ENCODE data around the gene ATF6.

The ATF6 gene

GRCh38 chr1:161921990-161922389, 155.9 kb downstream of the ATF6 start:
- H3K4me3 ChIP-seq (ENCODE audit: low read length in 2 of 2) = no peak overlapping the region
- H3K36me3 ChIP-seq (ENCODE audit: control insufficient read depth in 2 of 2, insufficient read depth in 2 of 2, low read length in 2 of 2) = peaks cover 0 to 3% of the 10 kb centered on the region in 2 donors
- no peak overlapping the region for H3K27ac ChIP-seq (ENCODE audit: low read depth in 2 of 2, low read length in 2 of 2)

GRCh38 chr1:161928056-161928455, 161.9 kb downstream of the ATF6 start:
- Histone ChIP-seq H3K27me3 (ENCODE audit: control insufficient read depth in 2 of 2, insufficient read depth in 2 of 2, low read length in 2 of 2) (no peaks in the 10 kb centered on the region), H3K9me3 (ENCODE audit: control insufficient read depth in 2 of 2, low read length in 2 of 2) (no peaks in the 10 kb centered on the region), H3K4me1 (ENCODE audit: control insufficient read depth in 2 of 2, insufficient read depth in 2 of 2, low read length in 2 of 2) (no peaks in the 10 kb centered on the region), H3K4me3 (ENCODE audit: low read length in 2 of 2) (no peak overlapping the region), H3K36me3 (ENCODE audit: control insufficient read depth in 2 of 2, insufficient read depth in 2 of 2, low read length in 2 of 2) (no peaks in the 10 kb centered on the region), H3K9ac (ENCODE audit: low read depth in 1 of 2, low read length in 2 of 2) (no peak overlapping the region), H3K27ac (ENCODE audit: low read depth in 2 of 2, low read length in 2 of 2) (no peak overlapping the region)

More at GRCh38 chr1:161921990-161922389, 155.9 kb downstream of the ATF6 start:
- Histone ChIP-seq H3K9ac (ENCODE audit: low read depth in 1 of 2, low read length in 2 of 2) (no peak overlapping the region), H3K9me3 (ENCODE audit: control insufficient read depth in 2 of 2, low read length in 2 of 2) (no peaks in the 10 kb centered on the region), H3K4me1 (ENCODE audit: control insufficient read depth in 2 of 2, insufficient read depth in 2 of 2, low read length in 2 of 2) (no peaks in the 10 kb centered on the region), H3K27me3 (ENCODE audit: control insufficient read depth in 2 of 2, insufficient read depth in 2 of 2, low read length in 2 of 2) (no peaks in the 10 kb centered on the region)

GRCh38 chr1:161929137-161929536, 163.0 kb downstream of the ATF6 start:
- Histone ChIP-seq H3K9me3 (ENCODE audit: control insufficient read depth in 2 of 2, low read length in 2 of 2) (no peaks in the 10 kb centered on the region), H3K4me3 (ENCODE audit: low read length in 2 of 2) (no peak overlapping the region), H3K9ac (ENCODE audit: low read depth in 1 of 2, low read length in 2 of 2) (no peak overlapping the region), H3K27me3 (ENCODE audit: control insufficient read depth in 2 of 2, insufficient read depth in 2 of 2, low read length in 2 of 2) (no peaks in the 10 kb centered on the region), H3K36me3 (ENCODE audit: control insufficient read depth in 2 of 2, insufficient read depth in 2 of 2, low read length in 2 of 2) (no peaks in the 10 kb centered on the region), H3K27ac (ENCODE audit: low read depth in 2 of 2, low read length in 2 of 2) (no peak overlapping the region), H3K4me1 (ENCODE audit: control insufficient read depth in 2 of 2, insufficient read depth in 2 of 2, low read length in 2 of 2) (no peaks in the 10 kb centered on the region)

DNA sequence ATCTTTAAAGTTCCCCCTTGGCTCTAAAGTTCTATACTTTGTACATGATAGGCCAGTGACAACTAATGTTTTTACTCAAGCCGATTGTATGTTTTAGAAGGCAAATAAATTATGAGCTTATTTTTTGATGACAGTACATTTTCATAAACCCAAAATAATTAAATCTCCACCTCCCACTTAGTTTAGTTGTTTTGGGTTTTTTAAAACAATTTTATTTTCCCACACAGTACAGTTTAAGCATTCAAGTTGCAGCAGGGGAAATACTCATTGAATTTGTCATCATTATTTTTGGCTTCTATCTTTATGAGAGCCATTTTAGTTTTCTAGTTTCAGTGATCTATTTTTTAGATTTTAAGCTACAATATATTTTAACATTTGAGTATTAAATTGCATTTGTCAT, 163.9 kb downstream of the ATF6 start:
- Histone ChIP-seq H3K36me3 (ENCODE audit: control insufficient read depth in 2 of 2, insufficient read depth in 2 of 2, low read length in 2 of 2) (no peaks in the 10 kb centered on the region), H3K27me3 (ENCODE audit: control insufficient read depth in 2 of 2, insufficient read depth in 2 of 2, low read length in 2 of 2) (no peaks in the 10 kb centered on the region), H3K9me3 (ENCODE audit: control insufficient read depth in 2 of 2, low read length in 2 of 2) (no peaks in the 10 kb centered on the region), H3K4me3 (ENCODE audit: low read length in 2 of 2) (no peak overlapping the region), H3K4me1 (ENCODE audit: control insufficient read depth in 2 of 2, insufficient read depth in 2 of 2, low read length in 2 of 2) (no peaks in the 10 kb centered on the region), H3K9ac (ENCODE audit: low read depth in 1 of 2, low read length in 2 of 2) (no peak overlapping the region), H3K27ac (ENCODE audit: low read depth in 2 of 2, low read length in 2 of 2) (no peak overlapping the region)

DNA sequence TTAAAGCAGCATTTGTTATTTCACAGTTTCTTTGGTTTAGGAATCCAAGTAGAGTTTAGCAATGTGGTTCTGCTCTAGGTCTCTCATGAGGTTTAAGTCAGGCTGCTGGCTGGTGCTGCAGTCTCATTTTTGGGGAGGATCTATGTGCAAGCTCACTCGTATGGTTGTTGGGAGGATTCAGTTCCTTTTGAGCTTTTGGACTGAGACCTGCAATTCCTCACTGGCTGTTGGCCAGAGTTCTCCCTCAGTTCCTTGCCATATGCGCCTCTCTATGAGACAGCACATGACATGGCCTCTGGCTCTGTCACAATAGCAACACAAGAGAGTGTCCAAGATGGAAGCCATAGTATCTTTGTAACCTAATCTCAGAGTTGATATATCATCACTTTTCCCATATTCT, 166.5 kb downstream of the ATF6 start:
- no peak overlapping the region for H3K4me3 ChIP-seq (ENCODE audit: low read length in 2 of 2)
- H3K9ac ChIP-seq (ENCODE audit: low read depth in 1 of 2, low read length in 2 of 2) = no peak overlapping the region
- H3K4me1 ChIP-seq (ENCODE audit: control insufficient read depth in 2 of 2, insufficient read depth in 2 of 2, low read length in 2 of 2) = no peaks in the 10 kb centered on the region
- H3K27ac ChIP-seq (ENCODE audit: low read depth in 2 of 2, low read length in 2 of 2) = no peak overlapping the region
- no peaks in the 10 kb centered on the region for H3K27me3 ChIP-seq (ENCODE audit: control insufficient read depth in 2 of 2, insufficient read depth in 2 of 2, low read length in 2 of 2)
- no peaks in the 10 kb centered on the region for H3K36me3 ChIP-seq (ENCODE audit: control insufficient read depth in 2 of 2, insufficient read depth in 2 of 2, low read length in 2 of 2)
- H3K9me3 ChIP-seq (ENCODE audit: control insufficient read depth in 2 of 2, low read length in 2 of 2) = no peaks in the 10 kb centered on the region

- Histone ChIP-seq H3K4me3 (ENCODE audit: low read length in 2 of 2) (no peak overlapping the region), H3K27me3 (ENCODE audit: control insufficient read depth in 2 of 2, insufficient read depth in 2 of 2, low read length in 2 of 2) (no peaks in the 10 kb centered on the region), H3K36me3 (ENCODE audit: control insufficient read depth in 2 of 2, insufficient read depth in 2 of 2, low read length in 2 of 2) (no peaks in the 10 kb centered on the region), H3K4me1 (ENCODE audit: control insufficient read depth in 2 of 2, insufficient read depth in 2 of 2, low read length in 2 of 2) (no peaks in the 10 kb centered on the region), H3K9ac (ENCODE audit: low read depth in 1 of 2, low read length in 2 of 2) (no peak overlapping the region), H3K27ac (ENCODE audit: low read depth in 2 of 2, low read length in 2 of 2) (no peak overlapping the region), H3K9me3 (ENCODE audit: control insufficient read depth in 2 of 2, low read length in 2 of 2) (no peaks in the 10 kb centered on the region)
Observed at GRCh38 chr1:161933592-161934588, 167.8 kb downstream of the ATF6 start.

DNA sequence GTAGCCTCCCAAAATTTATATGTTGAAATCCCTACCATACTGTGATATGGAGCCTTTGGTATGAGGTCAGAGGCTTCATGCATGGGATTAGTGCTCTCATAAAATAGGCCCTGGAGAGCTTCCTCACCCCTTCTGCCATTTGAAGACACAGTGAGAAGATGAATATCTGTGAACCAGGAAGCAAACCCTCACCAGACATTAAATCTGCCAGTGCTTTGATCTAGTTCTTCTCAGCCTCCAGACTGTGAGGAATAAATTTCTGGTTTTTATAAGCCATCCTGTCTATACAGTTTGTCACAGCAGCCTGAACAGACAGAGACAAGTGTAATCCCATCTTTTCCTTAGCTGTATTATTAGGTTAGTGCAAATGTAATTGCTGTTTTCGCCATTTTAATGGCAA, 169.1 kb downstream of the ATF6 start:
- Histone ChIP-seq H3K36me3 (ENCODE audit: control insufficient read depth in 2 of 2, insufficient read depth in 2 of 2, low read length in 2 of 2) (no peaks in the 10 kb centered on the region), H3K27ac (ENCODE audit: low read depth in 2 of 2, low read length in 2 of 2) (no peak overlapping the region), H3K4me3 (ENCODE audit: low read length in 2 of 2) (no peak overlapping the region), H3K4me1 (ENCODE audit: control insufficient read depth in 2 of 2, insufficient read depth in 2 of 2, low read length in 2 of 2) (no peaks in the 10 kb centered on the region), H3K9me3 (ENCODE audit: control insufficient read depth in 2 of 2, low read length in 2 of 2) (no peaks in the 10 kb centered on the region), H3K9ac (ENCODE audit: low read depth in 1 of 2, low read length in 2 of 2) (no peak overlapping the region), H3K27me3 (ENCODE audit: control insufficient read depth in 2 of 2, insufficient read depth in 2 of 2, low read length in 2 of 2) (no peaks in the 10 kb centered on the region)

DNA sequence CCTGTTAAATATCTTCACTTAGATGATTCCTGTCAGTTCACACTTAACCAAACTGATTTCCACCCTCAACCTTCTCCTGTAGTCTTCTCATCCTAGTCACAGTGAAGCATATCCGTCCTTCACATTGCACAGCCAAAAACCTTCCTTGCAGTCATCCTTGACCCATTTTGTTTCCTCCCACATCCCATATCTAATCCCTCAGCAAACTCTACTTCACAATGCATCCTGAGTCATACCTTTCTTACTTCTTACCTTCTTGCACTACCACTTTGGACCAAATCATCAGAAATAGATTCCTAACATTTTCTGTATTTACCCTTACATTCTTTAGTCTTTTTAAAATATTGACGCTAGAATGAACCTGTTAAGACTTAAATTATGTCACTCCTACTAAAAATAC, 170.7 kb downstream of the ATF6 start:
- H3K27me3 ChIP-seq (ENCODE audit: control insufficient read depth in 2 of 2, insufficient read depth in 2 of 2, low read length in 2 of 2) = no peaks in the 10 kb centered on the region
- no peaks in the 10 kb centered on the region for H3K36me3 ChIP-seq (ENCODE audit: control insufficient read depth in 2 of 2, insufficient read depth in 2 of 2, low read length in 2 of 2)
- no peak overlapping the region for H3K27ac ChIP-seq (ENCODE audit: low read depth in 2 of 2, low read length in 2 of 2)
- no peak overlapping the region for H3K4me3 ChIP-seq (ENCODE audit: low read length in 2 of 2)
- no peaks in the 10 kb centered on the region for H3K9me3 ChIP-seq (ENCODE audit: control insufficient read depth in 2 of 2, low read length in 2 of 2)
- no peaks in the 10 kb centered on the region for H3K4me1 ChIP-seq (ENCODE audit: control insufficient read depth in 2 of 2, insufficient read depth in 2 of 2, low read length in 2 of 2)
- H3K9ac ChIP-seq (ENCODE audit: low read depth in 1 of 2, low read length in 2 of 2) = no peak overlapping the region

DNA sequence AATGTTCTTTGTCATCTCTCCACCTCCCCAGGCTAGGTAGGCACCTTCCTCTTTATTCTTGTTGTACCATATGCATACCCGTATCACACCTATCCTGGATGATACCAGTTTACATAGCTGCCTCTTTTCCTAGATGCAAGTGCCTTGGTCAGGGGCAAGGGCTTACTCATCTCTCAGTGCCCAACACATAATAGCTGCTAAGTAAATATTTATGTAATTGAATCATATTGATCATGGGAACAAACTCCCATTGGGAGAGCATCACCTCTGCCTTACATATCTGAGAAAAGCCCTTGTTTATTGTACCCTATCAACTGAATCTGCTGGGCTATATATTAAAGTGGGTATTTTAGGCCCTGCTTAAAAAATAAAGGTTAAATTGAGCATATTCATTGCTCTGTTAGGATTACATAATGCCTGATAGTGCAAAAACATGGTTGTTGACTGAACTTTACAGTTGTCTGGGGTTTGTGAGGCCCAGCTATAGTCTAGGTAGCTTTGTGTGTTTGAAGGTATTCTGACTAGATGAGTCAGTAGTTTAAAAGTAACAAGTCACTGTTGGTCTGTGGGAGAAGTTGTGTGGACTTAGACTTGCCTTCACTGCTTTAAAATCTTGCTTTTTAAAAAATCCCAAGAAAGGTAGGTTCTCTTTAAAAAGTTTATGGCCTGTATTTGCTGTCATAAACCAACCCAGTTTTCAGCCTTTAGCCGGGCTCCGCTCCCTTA, 174.9 kb downstream of the ATF6 start:
- H3K36me3 ChIP-seq (ENCODE audit: control insufficient read depth in 2 of 2, insufficient read depth in 2 of 2, low read length in 2 of 2) = peaks cover 6 to 8% of the 10 kb centered on the region in 2 donors
- H3K9me3 ChIP-seq (ENCODE audit: control insufficient read depth in 2 of 2, low read length in 2 of 2) = no peaks in the 10 kb centered on the region
- no peaks in the 10 kb centered on the region for H3K27me3 ChIP-seq (ENCODE audit: control insufficient read depth in 2 of 2, insufficient read depth in 2 of 2, low read length in 2 of 2)
- H3K4me3 ChIP-seq (ENCODE audit: low read length in 2 of 2) = no peak overlapping the region
- no peak overlapping the region for H3K9ac ChIP-seq (ENCODE audit: low read depth in 1 of 2, low read length in 2 of 2)
- no peak overlapping the region for H3K27ac ChIP-seq (ENCODE audit: low read depth in 2 of 2, low read length in 2 of 2)
- no peaks in the 10 kb centered on the region for H3K4me1 ChIP-seq (ENCODE audit: control insufficient read depth in 2 of 2, insufficient read depth in 2 of 2, low read length in 2 of 2)

- H3K27ac ChIP-seq (ENCODE audit: low read depth in 2 of 2, low read length in 2 of 2) = no peak overlapping the region
- H3K4me3 ChIP-seq (ENCODE audit: low read length in 2 of 2) = no peak overlapping the region
- H3K36me3 ChIP-seq (ENCODE audit: control insufficient read depth in 2 of 2, insufficient read depth in 2 of 2, low read length in 2 of 2) = peaks cover 6 to 8% of the 10 kb centered on the region in 2 donors
- no peak overlapping the region for H3K9ac ChIP-seq (ENCODE audit: low read depth in 1 of 2, low read length in 2 of 2)
- no peaks in the 10 kb centered on the region for H3K4me1 ChIP-seq (ENCODE audit: control insufficient read depth in 2 of 2, insufficient read depth in 2 of 2, low read length in 2 of 2)
- H3K9me3 ChIP-seq (ENCODE audit: control insufficient read depth in 2 of 2, low read length in 2 of 2) = no peaks in the 10 kb centered on the region
- H3K27me3 ChIP-seq (ENCODE audit: control insufficient read depth in 2 of 2, insufficient read depth in 2 of 2, low read length in 2 of 2) = no peaks in the 10 kb centered on the region
Observed at GRCh38 chr1:161941726-161942436, 175.8 kb downstream of the ATF6 start.
